Activated CD8-positive, alpha-beta memory T cell treated with anti-CD3 and anti-CD28 coated beads for 1 hour (primary cell): ENCODE measurements around the gene UBE2E2.

Experiments
- DNase-seq, 2 donors: peaks; one replicate each; pipeline ENCODE4 v3.0.0-alpha.2; 2020; ENCODE audit warnings: low read depth in 1 of 2; ENCODE audit errors: extremely low read depth in 1 of 2

Gene UBE2E2

DNA sequence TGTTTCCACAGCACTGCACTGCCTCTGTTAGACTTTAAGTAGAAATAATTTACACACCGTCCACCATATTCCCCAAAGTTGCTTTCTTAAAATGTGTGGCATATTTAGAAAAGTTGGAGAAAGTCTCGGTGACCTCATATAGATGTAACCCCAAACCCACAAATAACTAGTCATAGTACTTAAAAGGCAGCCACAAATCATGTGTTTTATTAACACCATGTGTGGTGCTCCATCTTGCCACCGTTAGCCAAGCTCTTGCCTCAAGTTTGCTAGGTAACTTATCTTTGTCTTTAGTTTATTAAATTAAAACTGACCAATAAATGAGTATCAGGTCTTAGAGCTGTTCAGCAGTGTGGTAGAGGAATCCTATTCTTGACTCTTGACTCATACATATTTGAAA is 257.9 kb downstream of the UBE2E2 start:
- no peak for DNase-seq

- no peak for DNase-seq
These were observed 260.7 kb downstream of the UBE2E2 start for GRCh38 chr3:23463791-23464190.

GRCh38 chr3:23465569-23465968 is 262.4 kb downstream of the UBE2E2 start:
- DNase-seq, result no peak

DNA sequence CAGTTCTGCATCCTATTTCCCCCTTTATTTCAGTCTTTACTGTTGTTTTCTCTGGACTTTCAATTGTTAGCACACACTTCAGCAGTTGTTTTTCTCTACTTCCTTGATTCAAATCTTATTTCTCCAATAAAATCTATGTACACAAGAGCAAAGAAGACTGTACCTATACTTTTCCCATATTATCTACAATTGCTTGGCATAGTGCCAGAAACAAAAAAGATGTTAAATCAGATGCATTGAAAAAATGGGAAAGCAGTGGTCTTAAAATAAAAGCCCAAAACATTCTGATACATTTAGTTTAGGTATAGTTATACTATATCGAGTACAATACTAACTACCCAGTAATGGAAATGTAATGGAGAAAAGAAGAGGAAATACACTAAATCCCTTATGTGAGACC is 265.1 kb downstream of the UBE2E2 start:
- DNase-seq, result no peak

DNA sequence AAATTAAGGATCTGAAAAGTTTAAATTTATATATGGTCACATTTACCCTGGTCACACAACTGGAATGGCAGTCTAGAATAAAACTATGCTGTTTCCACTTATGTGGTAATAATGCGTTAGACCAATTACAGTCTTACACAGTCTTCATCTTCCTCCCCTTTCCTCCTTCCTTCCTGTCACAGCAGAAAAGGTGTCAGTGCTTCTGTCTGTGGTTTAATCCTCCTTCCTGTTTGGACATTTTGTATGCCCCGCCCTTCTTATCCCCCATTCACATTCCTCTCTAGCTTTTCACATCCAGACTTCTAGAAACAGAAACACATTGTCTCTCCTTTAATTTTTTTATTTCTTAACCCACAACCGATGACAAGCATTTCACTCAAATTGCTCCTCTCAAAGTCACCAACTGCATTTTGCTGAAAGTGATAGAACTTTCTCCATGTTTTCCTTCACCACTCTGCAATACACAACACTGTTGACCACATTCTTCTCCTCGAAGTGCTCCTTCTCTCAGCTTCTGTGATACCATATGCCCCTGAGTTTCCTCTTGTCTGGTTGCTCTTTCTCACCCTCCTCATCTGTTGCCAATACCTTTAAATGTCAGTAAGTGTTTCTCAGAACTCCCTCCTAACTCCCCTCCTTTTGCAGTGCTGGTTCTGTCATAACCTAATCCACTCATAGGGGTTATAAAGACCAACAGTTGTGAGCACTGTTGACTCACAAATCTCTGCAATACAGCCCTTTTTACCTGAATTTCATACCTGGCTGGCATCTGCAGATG is 271.6 kb downstream of the UBE2E2 start:
- no peak for DNase-seq

GRCh38 chr3:23475446-23475845 is 272.3 kb downstream of the UBE2E2 start:
- no peak for DNase-seq

- no peak for DNase-seq
These were observed 275.9 kb downstream of the UBE2E2 start for GRCh38 chr3:23479026-23479425.

GRCh38 chr3:23479615-23480328 is 276.6 kb downstream of the UBE2E2 start:
- DNase-seq, result no peak

DNA sequence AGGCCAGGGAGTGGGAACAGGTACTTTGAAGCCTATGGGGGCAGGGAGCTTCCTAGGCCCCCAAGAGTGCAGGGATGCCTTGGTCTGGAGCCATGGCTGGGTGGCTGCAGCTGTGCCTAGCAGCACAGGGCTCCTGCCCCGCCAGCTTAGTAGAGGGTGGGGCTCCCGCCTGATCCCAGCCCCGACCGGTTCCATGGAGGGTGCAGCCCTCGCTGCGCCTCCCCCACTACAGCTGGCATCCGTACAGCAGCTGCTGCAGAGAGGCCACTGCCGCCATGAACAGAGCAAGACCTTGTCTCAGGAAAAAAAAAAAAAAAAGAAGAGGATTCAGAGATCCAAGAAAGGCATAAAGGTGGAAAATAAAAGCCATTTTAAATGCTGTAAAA is 277.2 kb downstream of the UBE2E2 start:
- DNase-seq, result no peak

GRCh38 chr3:23481011-23481615 is 278.0 kb downstream of the UBE2E2 start:
- no peak for DNase-seq

DNA sequence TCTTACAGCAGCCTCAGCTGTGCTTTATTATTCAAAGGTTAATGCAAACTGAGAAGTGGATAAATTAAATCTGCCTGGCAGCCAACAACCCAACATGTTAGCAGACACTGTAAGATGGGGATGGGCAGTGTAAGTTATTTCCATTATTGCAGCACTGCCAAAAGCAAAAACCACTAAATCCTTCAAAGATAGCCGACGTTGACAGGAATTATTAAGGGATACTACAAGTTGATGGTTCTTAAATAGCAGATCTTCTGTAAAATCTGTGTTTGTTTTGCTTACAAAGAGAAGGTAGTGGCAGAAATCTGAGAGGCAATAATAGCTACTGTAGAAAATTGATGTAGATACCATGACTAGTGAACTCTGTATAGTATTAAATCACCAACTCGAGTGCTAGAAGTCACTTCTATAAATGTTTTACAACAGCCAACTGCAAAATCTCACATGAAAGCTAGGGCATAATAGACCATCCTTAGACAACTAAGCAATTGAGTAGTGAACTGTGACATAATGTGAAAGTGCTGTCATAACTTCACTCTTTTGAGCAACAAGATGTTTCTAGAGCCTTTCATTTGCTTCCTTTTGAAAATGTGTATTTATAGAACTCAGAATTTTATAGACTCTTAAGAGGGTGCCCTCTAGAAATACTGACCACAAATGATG is 278.6 kb downstream of the UBE2E2 start:
- no peak for DNase-seq

DNA sequence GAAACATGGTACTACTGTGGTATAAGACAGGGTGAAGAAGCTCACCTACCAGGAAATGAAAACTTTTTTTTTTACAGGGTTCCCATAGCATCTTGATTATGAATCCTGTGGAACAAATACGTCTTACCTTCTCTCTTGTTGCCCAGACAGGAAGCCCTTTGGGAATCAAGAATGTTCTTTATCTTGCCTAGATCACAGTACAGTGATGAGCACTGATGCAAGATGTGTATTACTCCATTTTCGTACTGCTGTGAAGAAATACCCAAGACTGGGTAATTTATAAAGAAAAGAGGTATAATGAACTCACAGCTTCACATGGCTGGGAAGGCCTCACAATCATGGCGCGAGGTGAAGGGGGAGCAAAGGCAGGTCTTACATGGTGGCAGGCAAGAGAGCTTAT is 281.3 kb downstream of the UBE2E2 start:
- no peak for DNase-seq

DNA sequence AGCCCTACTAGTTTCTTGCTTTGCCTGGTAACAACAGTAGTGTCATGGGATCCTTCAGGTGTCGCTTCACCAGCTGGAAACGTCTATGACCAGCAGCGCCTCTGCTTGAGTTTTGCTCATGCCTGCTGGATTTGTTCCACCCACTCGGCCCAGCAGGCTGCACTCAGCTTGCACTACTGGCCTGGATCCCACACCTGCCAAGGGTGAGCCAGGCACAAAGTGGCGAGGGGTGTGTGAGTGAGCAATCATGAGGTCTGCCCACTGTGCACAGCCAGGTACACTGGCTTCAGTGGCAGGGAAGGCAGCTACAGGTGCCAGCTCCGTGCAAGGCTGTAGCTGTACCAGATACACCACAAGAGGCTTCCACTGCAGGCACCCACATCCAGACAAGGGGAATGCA is 282.8 kb downstream of the UBE2E2 start:
- no peak for DNase-seq

GRCh38 chr3:23487015-23487414 is 283.9 kb downstream of the UBE2E2 start:
- no peak for DNase-seq

DNA sequence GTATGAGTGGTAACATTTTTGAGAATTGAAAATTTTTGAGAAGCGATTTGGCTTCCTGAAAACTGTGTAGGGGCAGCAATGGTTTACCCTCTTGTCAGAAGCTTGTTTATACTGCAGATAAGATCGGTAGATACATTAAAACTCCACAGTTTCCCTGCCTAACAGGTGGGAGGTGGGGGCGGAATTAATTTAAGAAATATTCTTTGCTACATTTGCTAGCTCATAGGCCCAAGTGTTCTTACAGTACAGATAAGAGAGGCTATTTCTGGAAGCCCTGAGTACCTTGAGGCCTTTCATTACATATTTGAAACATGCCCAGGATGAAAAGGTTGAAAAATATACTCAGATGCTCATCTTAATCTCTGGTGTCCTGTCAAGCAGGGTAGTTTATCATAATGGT is 285.5 kb downstream of the UBE2E2 start:
- no peak for DNase-seq

DNA sequence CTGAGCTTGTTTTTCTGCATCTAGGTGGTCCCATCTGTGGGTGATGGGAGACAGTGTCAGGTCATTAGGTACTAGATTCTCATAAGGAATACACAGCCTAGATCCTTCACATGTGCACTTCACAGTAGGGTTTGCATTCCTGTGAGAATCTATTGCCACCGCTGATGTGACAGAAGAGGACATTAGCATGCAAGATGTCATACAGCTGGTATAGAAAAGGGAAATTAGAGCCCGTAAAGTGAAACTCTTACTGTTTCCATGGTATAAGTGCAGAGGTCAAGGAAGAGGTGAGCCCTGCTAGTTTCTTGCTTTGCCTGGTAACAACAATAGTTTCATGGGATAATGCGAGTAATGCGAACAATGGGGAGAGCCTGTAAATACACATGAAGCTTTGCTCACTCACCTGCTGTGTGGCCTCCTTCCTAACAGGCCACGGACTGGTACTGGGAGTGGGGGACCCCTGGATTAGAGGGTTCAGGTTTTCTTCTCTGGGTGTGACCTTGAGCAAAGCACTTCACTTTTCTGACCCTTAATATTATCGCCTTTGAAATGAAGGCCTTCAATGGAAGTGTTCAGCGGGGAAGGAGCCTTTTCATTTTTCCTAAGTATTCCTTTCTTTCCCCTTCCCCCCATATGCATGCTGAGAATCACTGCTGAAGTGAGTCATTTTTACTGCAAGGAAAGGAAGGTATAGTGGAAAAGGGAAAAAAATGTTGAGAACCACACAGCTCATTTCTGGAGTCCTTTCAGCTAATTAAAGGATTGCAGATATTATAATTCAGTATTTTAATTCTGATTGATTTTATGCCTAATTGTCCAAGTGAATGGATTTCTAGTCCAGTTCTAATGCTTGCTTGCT is 286.4 kb downstream of the UBE2E2 start:
- DNase-seq, result no peak

DNA sequence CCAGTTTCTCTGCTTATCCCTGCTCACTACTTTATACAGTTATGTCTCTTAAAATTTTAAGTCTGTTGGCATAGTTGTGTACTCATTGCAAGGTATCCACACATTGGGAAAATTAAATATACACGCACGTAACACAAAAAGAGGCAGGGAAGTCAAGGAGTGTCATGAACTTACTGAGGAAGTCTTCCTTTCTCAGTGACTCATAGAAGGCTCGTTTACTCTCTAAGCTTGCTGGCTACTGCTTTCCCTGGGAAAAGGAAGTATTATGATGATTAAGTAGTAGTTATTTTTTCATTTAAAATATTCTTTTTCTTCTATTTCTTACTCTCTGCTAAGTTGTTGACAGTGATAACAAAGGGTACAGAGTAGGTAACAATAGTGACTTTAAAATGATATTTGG is 287.3 kb downstream of the UBE2E2 start:
- no peak for DNase-seq

- no peak for DNase-seq
These were observed 288.9 kb downstream of the UBE2E2 start for GRCh38 chr3:23492057-23492456.

- no peak for DNase-seq
These were observed 290.8 kb downstream of the UBE2E2 start for GRCh38 chr3:23493889-23494288.

DNA sequence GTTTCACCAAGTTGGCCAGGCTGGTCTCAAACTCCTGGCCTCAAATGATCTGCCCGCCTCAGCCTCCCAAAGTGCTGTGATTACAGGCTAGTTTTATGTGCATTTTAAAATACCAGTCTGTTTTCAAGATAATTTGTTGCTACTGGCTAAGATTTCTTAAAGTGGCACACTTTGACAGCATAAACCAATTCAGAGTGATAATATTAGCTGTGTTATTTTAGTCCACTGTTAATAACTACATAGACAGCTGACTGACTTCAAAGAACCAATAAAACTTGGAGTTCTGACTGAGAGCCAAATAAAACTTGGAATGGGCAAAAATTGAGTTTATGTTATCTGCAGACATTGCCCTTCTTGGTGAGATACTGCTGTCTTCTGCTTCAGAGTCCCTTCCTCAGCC is 291.8 kb downstream of the UBE2E2 start:
- no peak for DNase-seq

- no peak for DNase-seq
These were observed 292.4 kb downstream of the UBE2E2 start for GRCh38 chr3:23495507-23495906.
